GM23338 (cell line): Measurements from ENCODE around the gene MASP2. TPM values are rescaled to one million over a fixed set of nuclear protein-coding genes. Genes with fewer than 3 reads are reported as not detected.

ENCODE experiments used
- ATAC-seq: fragments of 200-7000 bp; cut with Tn5 transposase; 3 replicates; pipeline ENCODE4 v1.9.1; 2020
- DNase-seq: peaks from one replicate; pipeline ENCODE4 v3.0.0-alpha.2; 2015; ENCODE audit warnings: low spot score
- H2AFZ ChIP-seq: fragments of 200-600 bp; sonication (generic); 2 replicates; pipeline ENCODE4 v1.8.0; 2016; ENCODE audit warnings: antibody characterized with exemption, mild to moderate bottlenecking, moderate library complexity
- H3F3A ChIP-seq: fragments of 200-600 bp; sonication (generic); replicated peaks from 2 replicates; pipeline ENCODE4 v1.8.0; 2017; ENCODE audit warnings: antibody characterized with exemption, mixed run types, low read depth
- H3K27ac ChIP-seq: fragments of 200-600 bp; sonication (generic); 2 replicates; pipeline ENCODE4 v1.6.1; 2016; ENCODE audit warnings: low read depth
- H3K27me3 ChIP-seq: fragments of 200-600 bp; sonication (generic); 2 replicates; pipeline ENCODE4 v1.8.0; 2016; ENCODE audit warnings: mild to moderate bottlenecking, mixed run types, moderate library complexity; ENCODE audit not compliant: insufficient read depth
- H3K36me3 ChIP-seq: fragments of 200-600 bp; sonication (generic); 2 replicates; pipeline ENCODE4 v1.8.0; 2016; ENCODE audit warnings: mild to moderate bottlenecking; ENCODE audit not compliant: insufficient read depth
- H3K4me1 ChIP-seq: fragments of 200-600 bp; sonication (generic); 2 replicates; pipeline ENCODE4 v1.8.0; 2016; ENCODE audit warnings: mild to moderate bottlenecking, moderate library complexity; ENCODE audit not compliant: insufficient read depth
- H3K4me2 ChIP-seq: fragments of 200-600 bp; sonication (generic); 2 replicates; pipeline ENCODE4 v1.7.1; 2017; ENCODE audit warnings: mixed run types
- H3K4me3 ChIP-seq: fragments of 200-600 bp; sonication (generic); 2 replicates; pipeline ENCODE4 v1.6.1; 2016; ENCODE audit warnings: mixed run types
- H3K79me2 ChIP-seq: fragments of 200-600 bp; sonication (generic); replicated peaks from 2 replicates; pipeline ENCODE4 v1.8.0; 2017; ENCODE audit warnings: mild to moderate bottlenecking; ENCODE audit not compliant: insufficient read depth
- H3K9me2 ChIP-seq: fragments of 200-600 bp; sonication (generic); 2 replicates; pipeline ENCODE4 v1.8.0; 2017; ENCODE audit not compliant: insufficient read depth
- H4K20me1 ChIP-seq: fragments of 200-600 bp; sonication (generic); replicated peaks from 2 replicates; pipeline ENCODE4 v1.8.0; 2017; ENCODE audit warnings: mild to moderate bottlenecking; ENCODE audit not compliant: insufficient read depth
- H3K27ac Mint-ChIP-seq: 2 replicates; pipeline ENCODE4 v1.8.0; 2020; ENCODE audit warnings: inconsistent platforms, mild to moderate bottlenecking, moderate library complexity, mixed read lengths
- H3K27me3 Mint-ChIP-seq: 3 replicates; pipeline ENCODE4 v1.8.0; 2022; ENCODE audit warnings: low read depth, mild to moderate bottlenecking, moderate library complexity, mixed read lengths, inconsistent platforms; ENCODE audit not compliant: insufficient read depth, poor library complexity
- H3K36me3 Mint-ChIP-seq: 3 replicates; pipeline ENCODE4 v1.8.0; 2021; ENCODE audit warnings: low read depth, mild to moderate bottlenecking, inconsistent platforms, moderate library complexity, mixed read lengths
- H3K4me1 Mint-ChIP-seq: 3 replicates; pipeline ENCODE4 v1.8.0; 2020; ENCODE audit warnings: mild to moderate bottlenecking, inconsistent platforms, mixed read lengths
- H3K4me3 Mint-ChIP-seq: 3 replicates; pipeline ENCODE4 v1.8.0; 2021; ENCODE audit warnings: moderate library complexity, mild to moderate bottlenecking, inconsistent platforms, mixed read lengths
- H3K9me3 Mint-ChIP-seq: 3 replicates; pipeline ENCODE4 v1.8.0; 2020; ENCODE audit warnings: moderate library complexity, mild to moderate bottlenecking, inconsistent platforms, mixed read lengths
- CTCF ChIP-seq, 2 experiments: fragments of 200-600 bp in 1 of 2; sonication (generic) in 1 of 2; conservative IDR thresholded peaks; 2 replicates each; pipeline versions ENCODE4 v1.5.1 to v1.6.1; 2016 to 2017; ENCODE audit warnings: antibody characterized with exemption in 2 of 2, low read depth in 2 of 2, mild to moderate bottlenecking in 2 of 2, moderate library complexity in 1 of 2
- ETS1 ChIP-seq: IDR thresholded peaks from 2 replicates; pipeline ENCODE4 v1.6.1; 2016; ENCODE audit warnings: antibody characterized with exemption
- EZH2 ChIP-seq: fragments of 200-600 bp; sonication (generic); IDR thresholded peaks from one replicate; pipeline ENCODE4 v1.8.0; 2017; ENCODE audit warnings: antibody characterized with exemption, mild to moderate bottlenecking, low read depth; ENCODE audit not compliant: unreplicated experiment
- EZH2phosphoT487 ChIP-seq: fragments of 200-600 bp; sonication (generic); IDR thresholded peaks from one replicate; pipeline ENCODE4 v1.8.1; 2018; ENCODE audit warnings: antibody characterized with exemption; ENCODE audit not compliant: unreplicated experiment
- JUNB ChIP-seq: IDR thresholded peaks from one replicate; pipeline ENCODE4 v1.6.1; 2016; ENCODE audit warnings: antibody characterized with exemption; ENCODE audit not compliant: unreplicated experiment
- NANOG ChIP-seq: IDR thresholded peaks from 2 replicates; pipeline ENCODE4 v1.6.1; 2016; ENCODE audit warnings: antibody characterized with exemption, borderline replicate concordance
- POLR2AphosphoS5 ChIP-seq: IDR thresholded peaks from 2 replicates; pipeline ENCODE4 v1.6.1; 2016; ENCODE audit warnings: antibody characterized with exemption, low read depth
- REST ChIP-seq: IDR thresholded peaks from one replicate; pipeline ENCODE4 v1.6.1; 2018; ENCODE audit warnings: antibody characterized with exemption; ENCODE audit not compliant: unreplicated experiment
- STAT1 ChIP-seq: IDR thresholded peaks from one replicate; pipeline ENCODE4 v1.6.1; 2016; ENCODE audit warnings: antibody characterized with exemption; ENCODE audit not compliant: unreplicated experiment
- ZNF114 ChIP-seq: fragments of 250-450 bp; sonication (Bioruptor Pico); IDR thresholded peaks from 2 replicates; pipeline ENCODE4 v1.5.0; 2020; ENCODE audit warnings: mild to moderate bottlenecking, moderate library complexity
- ZNF331 ChIP-seq: fragments of 250-450 bp; sonication (Bioruptor Pico); IDR thresholded peaks from 2 replicates; pipeline ENCODE4 v1.5.0; 2020; ENCODE audit warnings: low read depth, mild to moderate bottlenecking, moderate library complexity
- ZNF462 ChIP-seq: fragments of 250-450 bp; sonication (Bioruptor Pico); IDR thresholded peaks from 2 replicates; pipeline ENCODE4 v1.5.0; 2020; ENCODE audit warnings: mild to moderate bottlenecking, moderate library complexity
- polyA plus RNA-seq: library from polyadenylated mRNA; unstranded; fragments of >200 nt; fragmentation: Nextera tagmentation; extraction: Ambion mirVana; gene quantifications from 2 replicates; pipeline ENCODE4 v1.2.1, GENCODE V29; 2016
- total RNA-seq: library from RNA; depleted of rRNA; stranded (reverse); fragments of >200 nt; shearing (Covaris generic); gene quantifications from 2 replicates; pipeline ENCODE4 v1.2.3, GENCODE V29; 2014

Gene MASP2
- total and polyA plus RNA-seq, 2 experiments from 2014 or later, result 0.71 to 1.5 TPM

GRCh38 chr1:11062965-11063401, 15.9 kb upstream of the MASP2 start (continued):
- TF ChIP-seq NANOG (no peak), EZH2 (no peak), EZH2phosphoT487 (no peak), ZNF114 (CRISPR knock-in tag) (no peak)

- Mint-ChIP-seq H3K27ac (no peak overlapping the region), H3K4me3 (peak overlapping the region; percentile 19; the same call in 1 of the 3 replicates), H3K27me3 (peaks cover 10% of the 10 kb centered on the region), H3K36me3 (peaks cover 59% of the 10 kb centered on the region), H3K9me3 (no peaks in the 10 kb centered on the region; the same call in 2 of the 3 replicates), H3K4me1 (peaks cover 15% of the 10 kb centered on the region)
- H3K4me3 ChIP-seq, result no peak overlapping the region
- H3K79me2 ChIP-seq, result peaks cover 27% of the 10 kb centered on the region
- 0 out of 2 replicates have a peak overlapping the region, but pooled peaks have one; percentile 19 for H3K27ac ChIP-seq
- no peak for ATAC-seq
- no peak for DNase-seq
- peaks cover 45% of the 10 kb centered on the region for H3F3A ChIP-seq
- no peak overlapping the region for H2AFZ ChIP-seq
- peaks cover 4% of the 10 kb centered on the region for H4K20me1 ChIP-seq
- no peak overlapping the region for H3K4me2 ChIP-seq
- no peaks in the 10 kb centered on the region for H3K27me3 ChIP-seq
- H3K9me2 ChIP-seq, result no peaks in the 10 kb centered on the region
- peaks cover 9% of the 10 kb centered on the region; the same call in 1 of the 2 replicates for H3K4me1 ChIP-seq
- peaks cover 23% of the 10 kb centered on the region for H3K36me3 ChIP-seq
- TF ChIP-seq JUNB, result no peak
- TF ChIP-seq ZNF331, result no peak
- TF ChIP-seq REST, result no peak
- no peak for TF ChIP-seq POLR2AphosphoS5
- no peak for TF ChIP-seq ZNF462 (CRISPR knock-in tag)
- TF ChIP-seq ZNF114 (CRISPR knock-in tag), result no peak
- TF ChIP-seq EZH2phosphoT487, result no peak
- no peak for TF ChIP-seq ETS1
- no peak for TF ChIP-seq EZH2
- no peak for TF ChIP-seq CTCF (conservative IDR thresholded peaks at IDR 0.05; ENCODE audit: low read depth in 2 of 2)
- TF ChIP-seq STAT1, result no peak
Observed at GRCh38 chr1:11061652-11062365, 14.8 kb upstream of the MASP2 start.
